HepG2 (cell line): ENCODE results near the gene NFE2L1.

ENCODE experiments used
- HCFC1 ChIP-seq: fragments of 150-350 bp; IDR thresholded peaks from 2 replicates; pipeline ENCODE4 v1.6.1; 2014; ENCODE audit warnings: low read depth, low read length
- POLR2A ChIP-seq, 2 experiments: IDR thresholded peaks; 2 replicates each; pipeline ENCODE4 v1.6.1; 2011; ENCODE audit warnings: low read depth in 2 of 2, low read length in 2 of 2, mild to moderate bottlenecking in 1 of 2, moderate library complexity in 1 of 2; ENCODE audit not compliant: insufficient read depth in 1 of 2
- SIN3A ChIP-seq: IDR thresholded peaks from 2 replicates; pipeline ENCODE4 v1.6.1; 2011; ENCODE audit warnings: low read depth, mild to moderate bottlenecking, control low read depth, low read length, borderline replicate concordance
- TCF12 ChIP-seq, 2 experiments: fragments of 450-650 bp in 1 of 2; sonication (generic) in 1 of 2; formaldehyde crosslinking in 1 of 2; IDR thresholded peaks; 2 replicates each; pipeline versions ENCODE4 v1.6.1 to v1.8.0; 2017 to 2022; ENCODE audit warnings: antibody characterized with exemption in 1 of 2, mild to moderate bottlenecking in 1 of 2, missing genetic modification reagents in 1 of 2, moderate library complexity in 1 of 2
- TF ChIP-seq, protein P1 (sequence below): sonication (generic); formaldehyde crosslinking; IDR thresholded peaks from 2 replicates; pipeline ENCODE4 v1.4.0; 2020; ENCODE audit warnings: missing genetic modification reagents, borderline replicate concordance
- TF ChIP-seq, protein P2 (sequence below): sonication (generic); formaldehyde crosslinking; IDR thresholded peaks from 2 replicates; pipeline ENCODE4 v1.5.0; 2020; ENCODE audit warnings: mild to moderate bottlenecking, missing genetic modification reagents, moderate library complexity
- TF ChIP-seq, protein P3 (sequence below): conservative IDR thresholded peaks from 2 replicates; pipeline ENCODE4 v1.6.1; 2018; ENCODE audit warnings: missing genetic modification reagents

DNA sequence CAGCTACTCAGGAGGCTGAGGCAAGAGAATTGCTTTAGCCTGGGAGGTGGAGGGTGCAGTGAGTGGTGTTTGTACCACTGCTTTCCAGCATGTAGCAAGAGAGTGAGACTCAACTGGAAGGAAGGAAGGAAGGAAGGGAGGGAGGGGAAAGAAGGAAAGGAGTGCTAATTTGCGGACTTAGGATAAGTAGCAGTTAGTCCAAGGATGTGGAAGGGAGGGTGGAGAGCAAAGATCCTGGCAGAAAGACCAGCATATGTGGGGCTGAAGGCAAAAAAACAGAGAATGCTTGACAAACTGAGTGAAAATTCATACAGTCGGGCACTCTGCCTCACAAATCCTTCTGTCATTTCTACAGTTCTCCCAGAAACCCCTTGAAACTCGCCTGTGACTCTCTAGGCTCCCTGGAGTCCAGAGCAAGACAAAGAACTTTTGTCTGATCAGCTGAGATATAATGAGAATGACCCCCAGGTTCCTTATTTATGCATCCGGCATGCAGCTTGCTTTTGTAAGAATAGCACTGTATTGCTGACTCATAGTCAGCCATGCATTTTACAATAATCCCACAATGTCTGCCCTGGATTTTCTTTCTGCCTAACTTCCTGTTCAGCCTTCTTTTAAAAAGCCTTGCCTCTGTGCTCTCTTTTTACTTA lies 45.8 kb upstream of the NFE2L1 start:
- TF ChIP-seq, protein P1, sequence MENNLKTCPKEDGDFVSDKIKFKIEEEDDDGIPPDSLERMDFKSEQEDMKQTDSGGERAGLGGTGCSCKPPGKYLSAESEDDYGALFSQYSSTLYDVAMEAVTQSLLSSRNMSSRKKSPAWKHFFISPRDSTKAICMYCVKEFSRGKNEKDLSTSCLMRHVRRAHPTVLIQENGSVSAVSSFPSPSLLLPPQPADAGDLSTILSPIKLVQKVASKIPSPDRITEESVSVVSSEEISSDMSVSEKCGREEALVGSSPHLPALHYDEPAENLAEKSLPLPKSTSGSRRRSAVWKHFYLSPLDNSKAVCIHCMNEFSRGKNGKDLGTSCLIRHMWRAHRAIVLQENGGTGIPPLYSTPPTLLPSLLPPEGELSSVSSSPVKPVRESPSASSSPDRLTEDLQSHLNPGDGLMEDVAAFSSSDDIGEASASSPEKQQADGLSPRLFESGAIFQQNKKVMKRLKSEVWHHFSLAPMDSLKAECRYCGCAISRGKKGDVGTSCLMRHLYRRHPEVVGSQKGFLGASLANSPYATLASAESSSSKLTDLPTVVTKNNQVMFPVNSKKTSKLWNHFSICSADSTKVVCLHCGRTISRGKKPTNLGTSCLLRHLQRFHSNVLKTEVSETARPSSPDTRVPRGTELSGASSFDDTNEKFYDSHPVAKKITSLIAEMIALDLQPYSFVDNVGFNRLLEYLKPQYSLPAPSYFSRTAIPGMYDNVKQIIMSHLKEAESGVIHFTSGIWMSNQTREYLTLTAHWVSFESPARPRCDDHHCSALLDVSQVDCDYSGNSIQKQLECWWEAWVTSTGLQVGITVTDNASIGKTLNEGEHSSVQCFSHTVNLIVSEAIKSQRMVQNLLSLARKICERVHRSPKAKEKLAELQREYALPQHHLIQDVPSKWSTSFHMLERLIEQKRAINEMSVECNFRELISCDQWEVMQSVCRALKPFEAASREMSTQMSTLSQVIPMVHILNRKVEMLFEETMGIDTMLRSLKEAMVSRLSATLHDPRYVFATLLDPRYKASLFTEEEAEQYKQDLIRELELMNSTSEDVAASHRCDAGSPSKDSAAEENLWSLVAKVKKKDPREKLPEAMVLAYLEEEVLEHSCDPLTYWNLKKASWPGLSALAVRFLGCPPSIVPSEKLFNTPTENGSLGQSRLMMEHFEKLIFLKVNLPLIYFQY (CRISPR knock-in tag): no peak
- TF ChIP-seq, protein P2, sequence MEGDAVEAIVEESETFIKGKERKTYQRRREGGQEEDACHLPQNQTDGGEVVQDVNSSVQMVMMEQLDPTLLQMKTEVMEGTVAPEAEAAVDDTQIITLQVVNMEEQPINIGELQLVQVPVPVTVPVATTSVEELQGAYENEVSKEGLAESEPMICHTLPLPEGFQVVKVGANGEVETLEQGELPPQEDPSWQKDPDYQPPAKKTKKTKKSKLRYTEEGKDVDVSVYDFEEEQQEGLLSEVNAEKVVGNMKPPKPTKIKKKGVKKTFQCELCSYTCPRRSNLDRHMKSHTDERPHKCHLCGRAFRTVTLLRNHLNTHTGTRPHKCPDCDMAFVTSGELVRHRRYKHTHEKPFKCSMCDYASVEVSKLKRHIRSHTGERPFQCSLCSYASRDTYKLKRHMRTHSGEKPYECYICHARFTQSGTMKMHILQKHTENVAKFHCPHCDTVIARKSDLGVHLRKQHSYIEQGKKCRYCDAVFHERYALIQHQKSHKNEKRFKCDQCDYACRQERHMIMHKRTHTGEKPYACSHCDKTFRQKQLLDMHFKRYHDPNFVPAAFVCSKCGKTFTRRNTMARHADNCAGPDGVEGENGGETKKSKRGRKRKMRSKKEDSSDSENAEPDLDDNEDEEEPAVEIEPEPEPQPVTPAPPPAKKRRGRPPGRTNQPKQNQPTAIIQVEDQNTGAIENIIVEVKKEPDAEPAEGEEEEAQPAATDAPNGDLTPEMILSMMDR (CRISPR knock-in tag): no peak
- TF ChIP-seq HCFC1: no peak
- TF ChIP-seq, protein P3, sequence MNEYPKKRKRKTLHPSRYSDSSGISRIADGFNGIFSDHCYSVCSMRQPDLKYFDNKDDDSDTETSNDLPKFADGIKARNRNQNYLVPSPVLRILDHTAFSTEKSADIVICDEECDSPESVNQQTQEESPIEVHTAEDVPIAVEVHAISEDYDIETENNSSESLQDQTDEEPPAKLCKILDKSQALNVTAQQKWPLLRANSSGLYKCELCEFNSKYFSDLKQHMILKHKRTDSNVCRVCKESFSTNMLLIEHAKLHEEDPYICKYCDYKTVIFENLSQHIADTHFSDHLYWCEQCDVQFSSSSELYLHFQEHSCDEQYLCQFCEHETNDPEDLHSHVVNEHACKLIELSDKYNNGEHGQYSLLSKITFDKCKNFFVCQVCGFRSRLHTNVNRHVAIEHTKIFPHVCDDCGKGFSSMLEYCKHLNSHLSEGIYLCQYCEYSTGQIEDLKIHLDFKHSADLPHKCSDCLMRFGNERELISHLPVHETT (CRISPR knock-in tag): no peak
- no peak for TF ChIP-seq POLR2A (IDR thresholded peaks at IDR 0.05; ENCODE audit: insufficient read depth in 1 of 2, low read depth in 2 of 2, low read length in 2 of 2)
- no peak for TF ChIP-seq SIN3A
- TF ChIP-seq TCF12 (IDR thresholded peaks at IDR 0.05): no peak
- TF ChIP-seq TCF12 (CRISPR knock-in tag; IDR thresholded peaks at IDR 0.05): no peak
